Esophagus muscularis mucosa (tissue), 4 donors: ENCODE measurements around the gene QTRT2. TPM values are rescaled to one million over a fixed set of nuclear protein-coding genes. Genes with fewer than 3 reads are reported as not detected.

Source experiments
- DNase-seq: peaks from one replicate; pipeline ENCODE4 v3.0.0-alpha.2; 2017; ENCODE audit errors: extremely low spot score
- H3K27ac ChIP-seq, 4 donors: fragments of 200-600 bp; sonication (generic); replicated peaks in 1 of 4; 1 replicate in 3 of 4; 2 replicates in 1 of 4; pipeline ENCODE4 v1.5.1; 2016 to 2019; ENCODE audit warnings: mild to moderate bottlenecking in 1 of 4
- H3K27me3 ChIP-seq, 4 donors: fragments of 200-600 bp; sonication (generic); one replicate each; pipeline versions ENCODE4 v1.5.1 to v1.6.0; 2016 to 2019
- H3K36me3 ChIP-seq, 4 donors: fragments of 200-600 bp; sonication (generic); one replicate each; pipeline ENCODE4 v1.5.1; 2016 to 2019
- H3K4me1 ChIP-seq, 4 donors: fragments of 200-600 bp; sonication (generic); one replicate each; pipeline ENCODE4 v1.5.1; 2016 to 2019
- H3K4me3 ChIP-seq, 4 donors: fragments of 200-600 bp; sonication (generic); 1 replicate in 2 of 4; 2 replicates in 2 of 4; pipeline ENCODE4 v1.5.1; 2016 to 2019; ENCODE audit warnings: mild to moderate bottlenecking in 4 of 4, moderate library complexity in 1 of 4
- H3K9me3 ChIP-seq, 4 donors: fragments of 200-600 bp; sonication (generic); 1 replicate in 3 of 4; 2 replicates in 1 of 4; pipeline ENCODE4 v1.5.1; 2016 to 2019
- EP300 ChIP-seq: sonication (generic); formaldehyde crosslinking; IDR thresholded peaks from one replicate; pipeline ENCODE4 v1.6.1; 2017; ENCODE audit warnings: antibody characterized with exemption
- POLR2A ChIP-seq: fragments of 450-650 bp; IDR thresholded peaks from one replicate; pipeline ENCODE4 v1.6.1; 2017; ENCODE audit warnings: antibody characterized with exemption, moderate library complexity, mild to moderate bottlenecking, low read depth
- POLR2AphosphoS5 ChIP-seq, 2 donors: sonication (generic); formaldehyde crosslinking; IDR thresholded peaks; one replicate each; pipeline ENCODE4 v1.6.1; 2017; ENCODE audit warnings: antibody characterized with exemption in 2 of 2
- WGBS: methylation state at CpG from one replicate; pipeline ENCODE4 v1.1.5; 2018; 5-methylcytosine and 5-hydroxymethylcytosine counted together
- intact Hi-C: fragments of 100-400 bp; cut with DNase I; formaldehyde crosslinking; loops from one replicate; pipeline ENCODE4 v1.15.1; 2023
- total RNA-seq, 4 donors: library from RNA; depleted of rRNA; stranded (reverse); fragments of >200 nt; gene quantifications; one replicate each; pipeline versions ENCODE4 v1.1.0 to v1.2.1, GENCODE V29; 2016
- TF ChIP-seq, protein P1 (sequence below), 3 experiments: fragments of 200-600 bp in 2 of 3; fragments of 450-650 bp in 1 of 3; sonication (generic) in 2 of 3; IDR thresholded peaks; one replicate each; pipeline ENCODE4 v1.5.1; 2017 to 2019; ENCODE audit warnings: antibody characterized with exemption in 3 of 3, mild to moderate bottlenecking in 2 of 3, moderate library complexity in 1 of 3

Gene QTRT2
- 10 to 100 TPM in 3 of 4 donors, 1 to 10 TPM in 1; 8.3 to 15.2 (median 11.0) TPM for total RNA-seq

DNA sequence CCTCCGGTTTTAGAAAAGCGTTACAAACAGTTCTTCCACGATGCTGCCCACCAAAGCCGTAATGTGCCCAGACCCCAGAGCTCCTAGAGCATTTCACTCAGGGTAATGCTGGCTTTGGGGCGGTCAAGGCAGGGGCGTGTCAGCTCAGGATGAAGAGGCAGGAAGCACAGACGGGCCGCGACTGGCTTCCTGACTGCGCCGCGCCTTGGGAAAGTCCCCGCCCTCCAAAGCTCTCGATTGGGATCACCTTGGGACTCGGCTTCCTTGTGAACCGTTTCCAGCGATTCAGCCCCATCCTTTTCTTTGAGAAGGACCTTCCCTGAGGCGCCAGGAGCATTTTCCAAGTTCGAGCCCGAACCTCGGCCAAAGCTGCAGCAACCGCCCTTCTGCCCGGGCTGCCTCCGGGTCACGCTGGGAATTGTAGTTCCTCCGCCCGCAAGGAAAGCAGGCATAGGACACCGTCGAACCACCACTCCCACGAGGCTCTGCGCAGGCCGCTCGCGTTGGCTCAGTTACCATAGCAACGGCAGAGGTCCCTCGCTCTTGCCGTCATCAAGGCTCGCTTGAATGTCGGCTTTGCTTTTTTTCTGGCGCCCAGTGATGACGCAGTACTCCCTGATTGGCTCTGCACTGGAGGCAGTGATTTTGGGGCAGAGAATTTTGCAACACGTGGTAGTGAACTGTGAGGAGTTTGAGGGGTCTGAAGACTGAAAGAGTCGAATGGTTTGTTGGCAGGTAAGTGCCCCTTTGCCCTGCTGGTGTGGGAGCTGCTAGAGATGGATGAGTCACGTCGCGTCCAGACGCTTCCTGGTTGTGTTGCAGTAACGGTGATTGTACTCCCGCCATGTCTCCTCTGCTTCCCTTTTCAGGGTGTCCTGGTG, at the start of gene QTRT2, which contains the start of gene CCDC191:
QTRT2 (plus strand) TSS at position 608 of the 881 bp plus-strand sequence. CDS start 8,521 bp downstream, outside the sequence.
CCDC191 (minus strand) TSS at position 397 of the 881 bp plus-strand sequence; CDS start at position 337, 60 bp downstream.
- H3K9me3 ChIP-seq, result no peaks in the 10 kb centered on the region
- peaks cover 14 to 35% (median 30%) of the 10 kb centered on the region in 4 donors for H3K4me1 ChIP-seq
- no peaks in the 10 kb centered on the region for H3K36me3 ChIP-seq
- H3K4me3 ChIP-seq, result peak within 1 kb of the TSS; percentile 64 to 91 (median 76)
- DNase-seq, result peak; percentile 100
- H3K27ac ChIP-seq, result peak within 1 kb of the TSS; percentile 79 to 87 (median 80)
- intact Hi-C loops, result no loop called here
- WGBS, result under 1% methylated on average over 27 of the region's 49 CpGs
- TF ChIP-seq POLR2AphosphoS5 (IDR thresholded peaks at IDR 0.05) (peak; percentile 67 to 94), POLR2A (no peak), EP300 (no peak)
- TF ChIP-seq, protein P1, sequence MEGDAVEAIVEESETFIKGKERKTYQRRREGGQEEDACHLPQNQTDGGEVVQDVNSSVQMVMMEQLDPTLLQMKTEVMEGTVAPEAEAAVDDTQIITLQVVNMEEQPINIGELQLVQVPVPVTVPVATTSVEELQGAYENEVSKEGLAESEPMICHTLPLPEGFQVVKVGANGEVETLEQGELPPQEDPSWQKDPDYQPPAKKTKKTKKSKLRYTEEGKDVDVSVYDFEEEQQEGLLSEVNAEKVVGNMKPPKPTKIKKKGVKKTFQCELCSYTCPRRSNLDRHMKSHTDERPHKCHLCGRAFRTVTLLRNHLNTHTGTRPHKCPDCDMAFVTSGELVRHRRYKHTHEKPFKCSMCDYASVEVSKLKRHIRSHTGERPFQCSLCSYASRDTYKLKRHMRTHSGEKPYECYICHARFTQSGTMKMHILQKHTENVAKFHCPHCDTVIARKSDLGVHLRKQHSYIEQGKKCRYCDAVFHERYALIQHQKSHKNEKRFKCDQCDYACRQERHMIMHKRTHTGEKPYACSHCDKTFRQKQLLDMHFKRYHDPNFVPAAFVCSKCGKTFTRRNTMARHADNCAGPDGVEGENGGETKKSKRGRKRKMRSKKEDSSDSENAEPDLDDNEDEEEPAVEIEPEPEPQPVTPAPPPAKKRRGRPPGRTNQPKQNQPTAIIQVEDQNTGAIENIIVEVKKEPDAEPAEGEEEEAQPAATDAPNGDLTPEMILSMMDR (IDR thresholded peaks at IDR 0.05), result peak in 1 of 3 experiments; percentile 12
- H3K27me3 ChIP-seq, result no peaks in the 10 kb centered on the region

DNA sequence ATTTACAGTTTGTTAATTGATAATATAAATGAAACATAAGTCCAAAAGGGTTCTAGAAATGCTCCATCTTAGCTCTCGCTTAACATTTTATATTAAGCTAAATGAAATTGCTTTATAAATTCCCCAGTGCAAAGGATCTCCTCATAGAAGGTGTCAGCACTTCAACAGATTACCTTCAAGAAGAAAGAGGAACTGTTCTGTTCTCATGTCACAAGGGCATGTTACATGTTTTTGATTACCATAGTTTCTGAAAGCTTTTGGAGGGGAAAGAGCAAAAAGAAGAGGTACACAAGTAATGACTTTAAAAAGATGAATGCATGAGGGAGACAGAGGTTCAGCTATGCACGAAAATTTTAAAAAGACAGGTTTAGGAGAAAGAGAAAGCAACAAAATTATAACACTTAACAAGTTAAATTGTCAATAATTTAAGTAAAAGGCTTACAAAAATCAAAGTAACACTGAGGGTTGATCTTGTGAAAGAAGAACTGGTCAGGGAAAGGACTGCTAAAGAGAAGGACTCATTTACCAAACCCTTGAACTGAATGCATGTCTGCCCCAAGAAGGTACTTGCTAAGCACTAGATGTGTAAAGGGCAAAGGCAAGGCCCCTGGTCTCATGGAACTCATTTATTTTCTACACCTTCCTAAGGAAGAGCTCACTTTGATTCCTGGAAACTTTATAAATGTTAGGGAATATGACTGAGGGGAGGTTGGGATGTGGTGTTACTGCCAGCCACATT, 45.3 kb upstream of the QTRT2 start:
- 90% methylated on average over 2 of the region's 2 CpGs for WGBS
- intact Hi-C loops, result no loop called here
- no peak overlapping the region for H3K27ac ChIP-seq
- no peak for DNase-seq
- H3K9me3 ChIP-seq, result no peaks in the 10 kb centered on the region
- no peak overlapping the region for H3K4me3 ChIP-seq
- no peaks in the 10 kb centered on the region for H3K27me3 ChIP-seq
- H3K36me3 ChIP-seq, result peaks cover 0 to 19% (median 8%) of the 10 kb centered on the region in 4 donors
- H3K4me1 ChIP-seq, result no peaks in the 10 kb centered on the region
- TF ChIP-seq POLR2AphosphoS5 (IDR thresholded peaks at IDR 0.05) (no peak), EP300 (no peak), POLR2A (no peak)
- TF ChIP-seq, protein P1 (IDR thresholded peaks at IDR 0.05), result no peak

DNA sequence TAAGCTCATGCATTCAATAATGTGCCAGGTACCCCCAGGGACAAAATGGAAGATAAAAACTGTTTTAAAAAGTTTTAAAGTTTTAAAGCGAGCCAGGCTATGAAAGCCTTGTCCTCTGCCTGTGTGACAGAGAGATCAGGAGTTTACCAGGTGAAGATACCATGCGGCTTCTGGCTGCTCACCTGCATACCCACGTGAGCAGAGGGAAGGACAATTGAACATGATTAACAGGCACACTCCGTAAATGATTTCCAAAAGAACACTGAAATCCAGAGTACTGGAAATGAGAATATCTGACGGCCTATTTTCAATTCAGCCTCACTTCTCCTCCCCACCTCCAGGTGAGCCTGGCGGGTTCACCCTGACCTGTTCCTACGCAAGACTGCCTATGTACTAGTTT, 42.3 kb upstream of the QTRT2 start:
- no peaks in the 10 kb centered on the region for H3K9me3 ChIP-seq
- no peaks in the 10 kb centered on the region for H3K27me3 ChIP-seq
- no peak overlapping the region for H3K27ac ChIP-seq
- no peak for DNase-seq
- H3K4me3 ChIP-seq, result no peak overlapping the region
- no peaks in the 10 kb centered on the region for H3K4me1 ChIP-seq
- WGBS, result 98% methylated on average over 7 of the region's 7 CpGs
- TF ChIP-seq, protein P1 (IDR thresholded peaks at IDR 0.05), result no peak
- TF ChIP-seq POLR2AphosphoS5 (IDR thresholded peaks at IDR 0.05) (no peak), EP300 (no peak), POLR2A (no peak)
- peaks cover 0 to 19% (median 5%) of the 10 kb centered on the region in 4 donors for H3K36me3 ChIP-seq
- intact Hi-C loops, result no loop called here

DNA sequence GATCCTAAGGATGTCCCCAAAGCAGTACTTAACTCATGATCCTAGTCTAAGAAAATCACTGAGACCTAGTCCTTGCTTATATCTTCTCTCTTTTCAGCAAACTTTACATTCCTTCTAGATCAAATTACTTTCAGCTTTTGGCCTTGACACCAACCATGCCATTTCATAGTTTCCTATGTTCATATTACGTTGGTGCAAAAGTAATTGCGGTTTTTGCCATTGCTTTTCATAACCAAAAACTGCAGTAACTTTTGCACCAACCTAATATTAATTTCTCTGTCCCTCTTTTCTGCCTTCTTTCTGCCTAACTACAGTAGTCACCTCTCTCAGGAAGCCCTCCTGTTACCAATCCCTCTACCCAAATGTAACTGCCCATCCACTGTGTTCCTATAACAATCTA, 37.1 kb upstream of the QTRT2 start:
- no peak for TF ChIP-seq EP300
- TF ChIP-seq, protein P1 (IDR thresholded peaks at IDR 0.05), result no peak
- TF ChIP-seq POLR2AphosphoS5 (IDR thresholded peaks at IDR 0.05), result no peak
- no peak for TF ChIP-seq POLR2A
- Histone ChIP-seq H3K9me3 (no peaks in the 10 kb centered on the region), H3K27me3 (no peaks in the 10 kb centered on the region), H3K4me3 (no peak overlapping the region), H3K27ac (no peak overlapping the region), H3K4me1 (no peaks in the 10 kb centered on the region), H3K36me3 (no peaks in the 10 kb centered on the region)
- 93% methylated on average over 2 of the region's 2 CpGs for WGBS
- intact Hi-C loops, result no loop called here
- no peak for DNase-seq
